Measurements from ENCODE around the gene LMF1. TPM values are rescaled to one million over a fixed set of nuclear protein-coding genes. Genes with fewer than 3 reads are reported as not detected.

The LMF1 gene
- 10 to 100 TPM; 26.9 to 33.2 TPM for total RNA-seq

- Mint-ChIP-seq H3K4me1 (ENCODE audit: low read depth) (peaks cover 12% of the 10 kb centered on the region), H3K27ac (no peak within 1 kb of the TSS), H3K36me3 (ENCODE audit: insufficient read depth in 2 of 2) (peaks cover 0 to 4% of the 10 kb centered on the region in 2 donors), H3K27me3 (ENCODE audit: low read depth) (no peaks in the 10 kb centered on the region), H3K4me3 (peak within 1 kb of the TSS; percentile 80 to 81), H3K9me3 (no peaks in the 10 kb centered on the region)
- DNase-seq (peak; percentile 96 to 98), ATAC-seq (replicated peaks in 1 of 2) (peak; percentile 88 to 90)
Measured at GRCh38 chr16:970766-971581, at the start of gene LMF1. Gene LMF1, minus strand, starts transcription at chr16:970984. Its CDS starts 4 bp downstream, at chr16:970980.

GRCh38 chr16:1020091-1020399 lies 49.3 kb upstream of the LMF1 start:
- no peak for ATAC-seq (replicated peaks in 1 of 2)
- H3K4me3 Mint-ChIP-seq = no peak overlapping the region
- no peak overlapping the region for H3K27ac Mint-ChIP-seq
- no peaks in the 10 kb centered on the region for H3K4me1 Mint-ChIP-seq (ENCODE audit: low read depth)
- H3K36me3 Mint-ChIP-seq (ENCODE audit: insufficient read depth in 2 of 2) = no peaks in the 10 kb centered on the region
- DNase-seq = no peak
- no peaks in the 10 kb centered on the region for H3K27me3 Mint-ChIP-seq (ENCODE audit: low read depth)
- H3K9me3 Mint-ChIP-seq = no peaks in the 10 kb centered on the region

- Mint-ChIP-seq H3K27ac (no peak overlapping the region), H3K9me3 (no peaks in the 10 kb centered on the region), H3K36me3 (ENCODE audit: insufficient read depth in 2 of 2) (no peaks in the 10 kb centered on the region), H3K27me3 (ENCODE audit: low read depth) (no peaks in the 10 kb centered on the region), H3K4me1 (ENCODE audit: low read depth) (no peaks in the 10 kb centered on the region), H3K4me3 (no peak overlapping the region)
- ATAC-seq (replicated peaks in 1 of 2) (no peak), DNase-seq (no peak)
Measured at GRCh38 chr16:1019231-1020090, 48.7 kb upstream of the LMF1 start.

- Mint-ChIP-seq H3K9me3 (no peaks in the 10 kb centered on the region), H3K4me1 (ENCODE audit: low read depth) (no peaks in the 10 kb centered on the region), H3K36me3 (ENCODE audit: insufficient read depth in 2 of 2) (no peaks in the 10 kb centered on the region), H3K4me3 (no peak overlapping the region), H3K27me3 (ENCODE audit: low read depth) (no peaks in the 10 kb centered on the region), H3K27ac (no peak overlapping the region)
- DNase-seq (no peak), ATAC-seq (replicated peaks in 1 of 2) (no peak)
Measured at GRCh38 chr16:1018447-1019198, 47.8 kb upstream of the LMF1 start.

- ATAC-seq (replicated peaks in 1 of 2) (no peak), DNase-seq (no peak)
- H3K4me1 Mint-ChIP-seq (ENCODE audit: low read depth) = no peaks in the 10 kb centered on the region
- H3K27ac Mint-ChIP-seq = no peak overlapping the region
- H3K27me3 Mint-ChIP-seq (ENCODE audit: low read depth) = no peaks in the 10 kb centered on the region
- no peaks in the 10 kb centered on the region for H3K9me3 Mint-ChIP-seq
- H3K36me3 Mint-ChIP-seq (ENCODE audit: insufficient read depth in 2 of 2) = no peaks in the 10 kb centered on the region
- H3K4me3 Mint-ChIP-seq = no peak overlapping the region
Measured at GRCh38 chr16:1014771-1015495, 44.1 kb upstream of the LMF1 start.

- ATAC-seq (replicated peaks in 1 of 2) (no peak), DNase-seq (no peak)
- no peaks in the 10 kb centered on the region for H3K9me3 Mint-ChIP-seq
- no peaks in the 10 kb centered on the region for H3K27me3 Mint-ChIP-seq (ENCODE audit: low read depth)
- H3K27ac Mint-ChIP-seq = no peak overlapping the region
- H3K4me1 Mint-ChIP-seq (ENCODE audit: low read depth) = no peaks in the 10 kb centered on the region
- no peak overlapping the region for H3K4me3 Mint-ChIP-seq
- no peaks in the 10 kb centered on the region for H3K36me3 Mint-ChIP-seq (ENCODE audit: insufficient read depth in 2 of 2)
Measured at GRCh38 chr16:1014221-1014620, 43.4 kb upstream of the LMF1 start.

- Mint-ChIP-seq H3K9me3 (no peaks in the 10 kb centered on the region), H3K27me3 (ENCODE audit: low read depth) (no peaks in the 10 kb centered on the region), H3K4me3 (no peak overlapping the region), H3K4me1 (ENCODE audit: low read depth) (no peaks in the 10 kb centered on the region), H3K36me3 (ENCODE audit: insufficient read depth in 2 of 2) (no peaks in the 10 kb centered on the region), H3K27ac (no peak overlapping the region)
- ATAC-seq (replicated peaks in 1 of 2) (no peak), DNase-seq (no peak)
Measured at GRCh38 chr16:1013593-1013900, 42.8 kb upstream of the LMF1 start.

GRCh38 chr16:1012722-1013592 lies 42.2 kb upstream of the LMF1 start:
- DNase-seq = no peak
- Mint-ChIP-seq H3K36me3 (ENCODE audit: insufficient read depth in 2 of 2) (no peaks in the 10 kb centered on the region), H3K27ac (no peak overlapping the region), H3K9me3 (no peaks in the 10 kb centered on the region), H3K27me3 (ENCODE audit: low read depth) (no peaks in the 10 kb centered on the region), H3K4me1 (ENCODE audit: low read depth) (no peaks in the 10 kb centered on the region), H3K4me3 (no peak overlapping the region)
- ATAC-seq (replicated peaks in 1 of 2) = no peak

GRCh38 chr16:1012135-1012534 lies 41.4 kb upstream of the LMF1 start:
- H3K4me3 Mint-ChIP-seq = no peak overlapping the region
- no peak for ATAC-seq (replicated peaks in 1 of 2)
- H3K36me3 Mint-ChIP-seq (ENCODE audit: insufficient read depth in 2 of 2) = no peaks in the 10 kb centered on the region
- no peaks in the 10 kb centered on the region for H3K4me1 Mint-ChIP-seq (ENCODE audit: low read depth)
- no peak overlapping the region for H3K27ac Mint-ChIP-seq
- no peak for DNase-seq
- H3K27me3 Mint-ChIP-seq (ENCODE audit: low read depth) = no peaks in the 10 kb centered on the region
- H3K9me3 Mint-ChIP-seq = no peaks in the 10 kb centered on the region

- H3K9me3 Mint-ChIP-seq = no peaks in the 10 kb centered on the region
- H3K36me3 Mint-ChIP-seq (ENCODE audit: insufficient read depth in 2 of 2) = no peaks in the 10 kb centered on the region
- H3K4me3 Mint-ChIP-seq = no peak overlapping the region
- no peaks in the 10 kb centered on the region for H3K27me3 Mint-ChIP-seq (ENCODE audit: low read depth)
- H3K4me1 Mint-ChIP-seq (ENCODE audit: low read depth) = no peaks in the 10 kb centered on the region
- DNase-seq = no peak
- H3K27ac Mint-ChIP-seq = no peak overlapping the region
- no peak for ATAC-seq (replicated peaks in 1 of 2)
Measured at GRCh38 chr16:1011316-1012082, 40.7 kb upstream of the LMF1 start.

GRCh38 chr16:1010815-1011214 lies 40.0 kb upstream of the LMF1 start:
- Mint-ChIP-seq H3K36me3 (ENCODE audit: insufficient read depth in 2 of 2) (no peaks in the 10 kb centered on the region), H3K9me3 (no peaks in the 10 kb centered on the region), H3K27me3 (ENCODE audit: low read depth) (no peaks in the 10 kb centered on the region), H3K4me3 (no peak overlapping the region), H3K27ac (no peak overlapping the region), H3K4me1 (ENCODE audit: low read depth) (peaks cover 7% of the 10 kb centered on the region)
- ATAC-seq (replicated peaks in 1 of 2) (no peak), DNase-seq (no peak)
